IMR-90 (cell line): Measurements from ENCODE around the gene TMSB15C. TPM values are rescaled to one million over a fixed set of nuclear protein-coding genes. Genes with fewer than 3 reads are reported as not detected.
A peak's percentile ranks its signal among the peaks of the same experiment; 100 is the strongest.

Experiments
- ATAC-seq: fragments of 200-7000 bp; cut with Tn5 transposase; 2 replicates; pipeline ENCODE4 v1.9.1; 2020; ENCODE audit warnings: low read depth, mild to moderate bottlenecking, moderate library complexity
- BruUV-seq: library from RNA; stranded (reverse); fragments of 400-500 nt; replicated peaks from 2 replicates; lab custom pipeline; 2021; lab: Mats Ljungman, UMichigan
- CTCF ChIA-PET: fragments of 300-600 bp; formaldehyde crosslinking; extraction: SDS; loops from one replicate; lab custom pipeline; 2021; ENCODE audit warnings: antibody characterized with exemption; lab: Yijun Ruan, JAX
- POLR2A ChIA-PET: fragments of 300-600 bp; sonication (Branson Sonifier 250); formaldehyde crosslinking; loops from one replicate; lab custom pipeline; 2022; ENCODE audit warnings: antibody characterized with exemption; ENCODE audit not compliant: unreplicated experiment; lab: Charles Lee
- DNase-seq: peaks from one replicate; pipeline ENCODE4 v3.0.0; 2013
- H2AFZ ChIP-seq: replicated peaks from 2 replicates; pipeline ENCODE3; 2013; ENCODE audit warnings: low read length, mild to moderate bottlenecking; ENCODE audit not compliant: poor library complexity
- H2AK5ac ChIP-seq: 2 replicates; pipeline ENCODE4 v1.6.1; 2013; ENCODE audit warnings: low read depth, low read length, inconsistent platforms
- H2AK9ac ChIP-seq: replicated peaks from 2 replicates; pipeline ENCODE3; 2013; ENCODE audit warnings: mild to moderate bottlenecking, low read depth, low read length, moderate library complexity; ENCODE audit not compliant: poor library complexity
- H2BK120ac ChIP-seq: 2 replicates; pipeline ENCODE4 v1.6.1; 2013; ENCODE audit warnings: low read depth, low read length, inconsistent platforms
- H2BK15ac ChIP-seq: 3 replicates; pipeline ENCODE4 v1.6.1; 2013; ENCODE audit warnings: low read depth, low read length, inconsistent platforms
- H2BK20ac ChIP-seq: 2 replicates; pipeline ENCODE4 v1.6.1; 2013; ENCODE audit warnings: low read depth, mild to moderate bottlenecking, inconsistent platforms, low read length, moderate library complexity
- H2BK5ac ChIP-seq: 2 replicates; pipeline ENCODE4 v1.6.1; 2013; ENCODE audit warnings: mild to moderate bottlenecking, low read depth, low read length, inconsistent platforms; ENCODE audit not compliant: poor library complexity, severe bottlenecking
- H3K14ac ChIP-seq: replicated peaks from 2 replicates; pipeline ENCODE4 v1.6.1; 2013; ENCODE audit warnings: low read depth, low read length, inconsistent platforms
- H3K18ac ChIP-seq: 2 replicates; pipeline ENCODE4 v1.6.1; 2013; ENCODE audit warnings: low read depth, low read length, control low read depth
- H3K23ac ChIP-seq: 2 replicates; pipeline ENCODE4 v1.6.1; 2013; ENCODE audit warnings: low read depth, low read length, inconsistent platforms
- H3K27ac ChIP-seq: 2 replicates; pipeline ENCODE4 v1.5.1; 2013; ENCODE audit warnings: mild to moderate bottlenecking, control low read depth, low read length; ENCODE audit not compliant: insufficient read depth
- H3K27me3 ChIP-seq: 2 replicates; pipeline ENCODE4 v1.6.1; 2013; ENCODE audit warnings: low read length; ENCODE audit not compliant: control insufficient read depth, insufficient read depth
- H3K36me3 ChIP-seq: 2 replicates; pipeline ENCODE4 v1.6.1; 2013; ENCODE audit warnings: low read length, mixed read lengths; ENCODE audit not compliant: control insufficient read depth, insufficient read depth
- H3K4ac ChIP-seq: 2 replicates; pipeline ENCODE4 v1.6.1; 2013; ENCODE audit warnings: low read depth, low read length, inconsistent platforms
- H3K4me1 ChIP-seq: 2 replicates; pipeline ENCODE4 v1.6.1; 2013; ENCODE audit warnings: low read length, mixed read lengths; ENCODE audit not compliant: control insufficient read depth, insufficient read depth
- H3K4me2 ChIP-seq: 2 replicates; pipeline ENCODE4 v1.6.1; 2013; ENCODE audit warnings: low read depth, mild to moderate bottlenecking, control low read depth, low read length, moderate library complexity
- H3K4me3 ChIP-seq: 2 replicates; pipeline ENCODE4 v1.5.1; 2013; ENCODE audit warnings: low read depth, mild to moderate bottlenecking, control low read depth, low read length, moderate library complexity; ENCODE audit not compliant: insufficient read depth
- H3K56ac ChIP-seq: 2 replicates; pipeline ENCODE4 v1.6.1; 2013; ENCODE audit warnings: low read length, inconsistent platforms; ENCODE audit not compliant: insufficient read depth; ENCODE audit errors: extremely low read depth
- H3K79me1 ChIP-seq, 2 experiments: 2 replicates each; pipeline ENCODE4 v1.6.1; 2013; ENCODE audit warnings: low read length in 2 of 2, inconsistent platforms in 1 of 2, low read depth in 1 of 2
- H3K9ac ChIP-seq: 2 replicates; pipeline ENCODE4 v1.6.1; 2013; ENCODE audit warnings: low read depth, low read length, control low read depth
- H3K9me1 ChIP-seq: 2 replicates; pipeline ENCODE4 v1.6.1; 2013; ENCODE audit warnings: low read length, inconsistent platforms; ENCODE audit not compliant: insufficient read depth
- H3K9me3 ChIP-seq: 2 replicates; pipeline ENCODE4 v1.6.1; 2013; ENCODE audit warnings: low read length; ENCODE audit not compliant: control insufficient read depth, insufficient read depth
- H4K20me1 ChIP-seq: 2 replicates; pipeline ENCODE4 v1.6.1; 2013; ENCODE audit warnings: low read length, inconsistent platforms; ENCODE audit not compliant: insufficient read depth
- H4K5ac ChIP-seq: 2 replicates; pipeline ENCODE4 v1.6.1; 2013; ENCODE audit warnings: mild to moderate bottlenecking, low read depth, low read length, control low read depth
- H4K8ac ChIP-seq, 2 experiments: 2 replicates each; pipeline ENCODE4 v1.6.1; 2013; ENCODE audit warnings: low read depth in 2 of 2, low read length in 2 of 2, control low read depth in 1 of 2, inconsistent platforms in 1 of 2
- H4K91ac ChIP-seq: 2 replicates; pipeline ENCODE4 v1.6.1; 2013; ENCODE audit warnings: low read depth, low read length, inconsistent platforms; ENCODE audit not compliant: insufficient read depth
- CEBPB ChIP-seq: IDR thresholded peaks from 2 replicates; pipeline ENCODE4 v1.6.1; 2012; ENCODE audit warnings: low read depth, low read length, improper control_type of control experiment
- CHD1 ChIP-seq: IDR thresholded peaks from 2 replicates; pipeline ENCODE4 v1.6.1; 2012; ENCODE audit warnings: low read depth, low read length, improper control_type of control experiment
- MAFK ChIP-seq: IDR thresholded peaks from 2 replicates; pipeline ENCODE4 v1.6.1; 2012; ENCODE audit warnings: low read depth, low read length, improper control_type of control experiment
- MXI1 ChIP-seq: IDR thresholded peaks from 2 replicates; pipeline ENCODE4 v1.6.1; 2012; ENCODE audit warnings: low read depth, mild to moderate bottlenecking, low read length, moderate library complexity, borderline replicate concordance
- SMC3 ChIP-seq: fragments of 150-350 bp; IDR thresholded peaks from 2 replicates; pipeline ENCODE4 v1.6.1; 2016; ENCODE audit warnings: low read depth, mild to moderate bottlenecking, antibody characterized with exemption, low read length, moderate library complexity
- USF2 ChIP-seq: fragments of 150-350 bp; IDR thresholded peaks from 2 replicates; pipeline ENCODE4 v1.6.1; 2017; ENCODE audit warnings: mild to moderate bottlenecking, antibody characterized with exemption, low read length, low read depth
- WGBS, 2 experiments: methylation state at CpG; one replicate each; pipeline versions ENCODE4 v1.1.5 to v1.1.7; 2013; ENCODE audit warnings: missing lambda C conversion rate in 2 of 2; ENCODE audit not compliant: insufficient read length in 1 of 2; ENCODE audit errors: extremely low coverage in 2 of 2; 5-methylcytosine and 5-hydroxymethylcytosine counted together
- dilution Hi-C: fragments of 300-500 bp; cut with HindIII; formaldehyde crosslinking; loops from one replicate; pipeline ENCODE4 v1.14.3; 2018; ENCODE audit warnings: low sequenced_read_pairs; ENCODE audit not compliant: unreplicated experiment
- in situ Hi-C: fragments of 300-500 bp; cut with MboI; formaldehyde crosslinking; loops from 3 replicates; pipeline ENCODE4 v1.14.3; 2019; ENCODE audit warnings: low sequenced_read_pairs, inconsistent platforms, mixed read lengths
- intact Hi-C: fragments of 100-400 bp; cut with micrococcal nuclease; formaldehyde crosslinking; loops from 2 replicates; pipeline ENCODE4 v1.10.0; 2022
- polyA plus RNA-seq, 3 experiments: library from polyadenylated mRNA; depleted of rRNA; stranded (reverse); fragments of >200 nt; gene quantifications; 2 replicates each; pipeline ENCODE4 v1.2.3, GENCODE V29; 2012; ENCODE audit warnings: low replicate concordance in 1 of 3
- total RNA-seq: library from RNA; depleted of rRNA; stranded (reverse); fragments of >200 nt; gene quantifications from 2 replicates; pipeline ENCODE4 v1.2.3, GENCODE V29; 2012
- TF ChIP-seq, protein P1 (sequence below): fragments of 150-350 bp; IDR thresholded peaks from 2 replicates; pipeline ENCODE4 v1.6.1; 2016; ENCODE audit warnings: low read depth, mild to moderate bottlenecking, low read length, moderate library complexity, borderline replicate concordance

TMSB15C gene
- total and polyA plus RNA-seq, 2 of the 4 experiments (the other 2 are of a cell fraction), result 1.9 to 2.0 TPM

- Histone ChIP-seq H3K14ac (no peak overlapping the region), H3K18ac (no peak overlapping the region), H3K56ac (no peak overlapping the region), H3K9ac (no peak overlapping the region), H3K79me1 (no peaks in the 10 kb centered on the region), H3K4me3 (no peak overlapping the region), H2BK120ac (no peak overlapping the region), H3K27ac (no peak overlapping the region), H3K27me3 (peaks cover 16% of the 10 kb centered on the region), H2AK5ac (no peak overlapping the region), H3K4me1 (no peaks in the 10 kb centered on the region), H3K23ac (no peak overlapping the region), H3K9me3 (no peaks in the 10 kb centered on the region), H2BK20ac (no peak overlapping the region), H3K36me3 (no peaks in the 10 kb centered on the region), H3K4ac (no peak overlapping the region), H4K8ac (no peak overlapping the region), H3K9me1 (no peaks in the 10 kb centered on the region), H2AK9ac (no peak overlapping the region), H2AFZ (no peak overlapping the region), H2BK15ac (no peak overlapping the region), H3K4me2 (no peak overlapping the region), H2BK5ac (no peak overlapping the region), H4K20me1 (no peaks in the 10 kb centered on the region), H4K91ac (no peak overlapping the region), H4K5ac (no peak overlapping the region)
- dilution Hi-C loops (no loop called here), in situ Hi-C loops (no loop called here), intact Hi-C loops (no loop called here)
- BruUV-seq, result no TSS peak
- peak; percentile 53; the same call in 1 of the 2 replicates for TF ChIP-seq CEBPB
- no peak for TF ChIP-seq MXI1
- TF ChIP-seq CHD1, result no peak
- TF ChIP-seq SMC3, result no peak
- TF ChIP-seq USF2, result no peak
- TF ChIP-seq, protein P1, sequence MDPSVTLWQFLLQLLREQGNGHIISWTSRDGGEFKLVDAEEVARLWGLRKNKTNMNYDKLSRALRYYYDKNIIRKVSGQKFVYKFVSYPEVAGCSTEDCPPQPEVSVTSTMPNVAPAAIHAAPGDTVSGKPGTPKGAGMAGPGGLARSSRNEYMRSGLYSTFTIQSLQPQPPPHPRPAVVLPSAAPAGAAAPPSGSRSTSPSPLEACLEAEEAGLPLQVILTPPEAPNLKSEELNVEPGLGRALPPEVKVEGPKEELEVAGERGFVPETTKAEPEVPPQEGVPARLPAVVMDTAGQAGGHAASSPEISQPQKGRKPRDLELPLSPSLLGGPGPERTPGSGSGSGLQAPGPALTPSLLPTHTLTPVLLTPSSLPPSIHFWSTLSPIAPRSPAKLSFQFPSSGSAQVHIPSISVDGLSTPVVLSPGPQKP, result no peak
- no peak for TF ChIP-seq MAFK
- ATAC-seq (no peak), DNase-seq (no peak)
- CTCF ChIA-PET, result no interaction called here
- WGBS, 2 experiments, result no CpG with 5 or more reads among the region's 5 CpGs
- POLR2A ChIA-PET, result no interaction called here
Observed at GRCh38 chrX:104045642-104046041, 30.4 kb downstream of the TMSB15C start.
